OCI-LY3 (cell line): Measurements from ENCODE around the gene STIM1.
A peak's percentile ranks its signal among the peaks of the same experiment; 100 is the strongest.

Experiments
- H2AFZ ChIP-seq: fragments of 200-600, 300-600 bp; shearing (Covaris generic); 2 replicates; pipeline ENCODE4 v1.6.0; 2014; ENCODE audit warnings: antibody characterized with exemption, low read depth, low read length
- H3K27ac ChIP-seq: fragments of 200-600, 300-600 bp; sonication (generic); 2 replicates; pipeline ENCODE4 v1.5.1; 2014; ENCODE audit warnings: mild to moderate bottlenecking, low read length, moderate library complexity, mixed read lengths
- H3K27me3 ChIP-seq: fragments of 200-600, 300-600 bp; sonication (generic); 2 replicates; pipeline ENCODE4 v1.6.1; 2014; ENCODE audit warnings: low read depth, low read length, mixed read lengths
- H3K36me3 ChIP-seq: fragments of 200-600, 300-600 bp; sonication (generic); replicated peaks from 2 replicates; pipeline ENCODE3; 2014; ENCODE audit warnings: low read depth, low read length, mixed read lengths
- H3K4me1 ChIP-seq: fragments of 300-600, 200-600 bp; sonication (generic); 2 replicates; pipeline ENCODE4 v1.6.1; 2014; ENCODE audit warnings: low read length, mixed read lengths
- H3K4me2 ChIP-seq: fragments of 200-600, 300-600 bp; sonication (generic); 2 replicates; pipeline ENCODE4 v1.6.1; 2014; ENCODE audit warnings: low read length, mixed read lengths
- H3K4me3 ChIP-seq: fragments of 300-600, 200-600 bp; sonication (generic); 2 replicates; pipeline ENCODE4 v1.5.1; 2014; ENCODE audit warnings: antibody characterized with exemption, mild to moderate bottlenecking, low read length, moderate library complexity
- H3K79me2 ChIP-seq: fragments of 300-600, 200-600 bp; shearing (Covaris generic); 2 replicates; pipeline ENCODE4 v1.6.1; 2014; ENCODE audit warnings: mild to moderate bottlenecking, low read length, mixed read lengths
- H3K9ac ChIP-seq: fragments of 300-600, 200-600 bp; shearing (Covaris generic); 2 replicates; pipeline ENCODE4 v1.6.0; 2014; ENCODE audit warnings: mild to moderate bottlenecking, low read length, moderate library complexity
- H3K9me3 ChIP-seq: fragments of 200-600, 300-600 bp; shearing (Covaris generic); 2 replicates; pipeline ENCODE4 v1.6.1; 2014; ENCODE audit warnings: low read length, mixed read lengths; ENCODE audit not compliant: insufficient read depth
- H4K20me1 ChIP-seq: fragments of 200-600, 300-600 bp; sonication (generic); 2 replicates; pipeline ENCODE4 v1.6.1; 2016; ENCODE audit warnings: low read length, mixed read lengths; ENCODE audit not compliant: insufficient read depth
- EZH2phosphoT487 ChIP-seq: fragments of 200-600 bp; shearing (Covaris generic); IDR thresholded peaks from 2 replicates; pipeline ENCODE4 v1.6.1; 2018; ENCODE audit warnings: antibody characterized with exemption, mixed run types, low read depth
- TF ChIP-seq, protein P1 (sequence below): fragments of 200-600, 300-600 bp; sonication (generic); IDR thresholded peaks from 2 replicates; pipeline ENCODE4 v1.5.1; 2014; ENCODE audit warnings: antibody characterized with exemption, low read length, low read depth

The STIM1 gene

DNA sequence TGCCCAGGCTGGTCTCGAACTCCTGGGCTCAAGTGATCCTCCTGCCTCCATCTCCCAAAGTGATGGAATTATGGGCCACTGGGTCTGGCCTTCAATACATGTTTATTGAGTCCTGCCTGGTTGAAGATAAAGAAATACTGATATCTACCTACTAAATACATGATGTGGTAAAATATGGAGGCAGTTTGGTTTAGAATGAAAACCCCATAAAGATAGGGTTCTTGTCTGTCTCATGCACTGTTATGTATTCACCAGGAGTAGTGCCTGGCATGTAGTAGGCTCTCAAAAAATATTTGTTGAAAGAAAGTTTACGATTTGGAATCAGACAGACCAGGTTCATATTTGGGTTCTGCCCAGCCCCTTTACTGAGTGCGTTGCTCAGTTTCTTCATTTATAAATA, 21.1 kb downstream of the STIM1 start:
- Histone ChIP-seq H3K9me3 (no peaks in the 10 kb centered on the region), H3K27me3 (no peaks in the 10 kb centered on the region), H3K9ac (no peak overlapping the region), H4K20me1 (0 out of 2 replicates have a peak, but pooled peaks cover 5% of the 10 kb centered on the region), H3K4me2 (peak overlapping the region; percentile 25), H2AFZ (no peak overlapping the region), H3K4me3 (no peak overlapping the region), H3K79me2 (peaks cover 26% of the 10 kb centered on the region), H3K36me3 (no peaks in the 10 kb centered on the region), H3K27ac (no peak overlapping the region), H3K4me1 (peaks cover 57% of the 10 kb centered on the region)
- TF ChIP-seq, protein P1, sequence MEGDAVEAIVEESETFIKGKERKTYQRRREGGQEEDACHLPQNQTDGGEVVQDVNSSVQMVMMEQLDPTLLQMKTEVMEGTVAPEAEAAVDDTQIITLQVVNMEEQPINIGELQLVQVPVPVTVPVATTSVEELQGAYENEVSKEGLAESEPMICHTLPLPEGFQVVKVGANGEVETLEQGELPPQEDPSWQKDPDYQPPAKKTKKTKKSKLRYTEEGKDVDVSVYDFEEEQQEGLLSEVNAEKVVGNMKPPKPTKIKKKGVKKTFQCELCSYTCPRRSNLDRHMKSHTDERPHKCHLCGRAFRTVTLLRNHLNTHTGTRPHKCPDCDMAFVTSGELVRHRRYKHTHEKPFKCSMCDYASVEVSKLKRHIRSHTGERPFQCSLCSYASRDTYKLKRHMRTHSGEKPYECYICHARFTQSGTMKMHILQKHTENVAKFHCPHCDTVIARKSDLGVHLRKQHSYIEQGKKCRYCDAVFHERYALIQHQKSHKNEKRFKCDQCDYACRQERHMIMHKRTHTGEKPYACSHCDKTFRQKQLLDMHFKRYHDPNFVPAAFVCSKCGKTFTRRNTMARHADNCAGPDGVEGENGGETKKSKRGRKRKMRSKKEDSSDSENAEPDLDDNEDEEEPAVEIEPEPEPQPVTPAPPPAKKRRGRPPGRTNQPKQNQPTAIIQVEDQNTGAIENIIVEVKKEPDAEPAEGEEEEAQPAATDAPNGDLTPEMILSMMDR: no peak
- TF ChIP-seq EZH2phosphoT487: no peak

DNA sequence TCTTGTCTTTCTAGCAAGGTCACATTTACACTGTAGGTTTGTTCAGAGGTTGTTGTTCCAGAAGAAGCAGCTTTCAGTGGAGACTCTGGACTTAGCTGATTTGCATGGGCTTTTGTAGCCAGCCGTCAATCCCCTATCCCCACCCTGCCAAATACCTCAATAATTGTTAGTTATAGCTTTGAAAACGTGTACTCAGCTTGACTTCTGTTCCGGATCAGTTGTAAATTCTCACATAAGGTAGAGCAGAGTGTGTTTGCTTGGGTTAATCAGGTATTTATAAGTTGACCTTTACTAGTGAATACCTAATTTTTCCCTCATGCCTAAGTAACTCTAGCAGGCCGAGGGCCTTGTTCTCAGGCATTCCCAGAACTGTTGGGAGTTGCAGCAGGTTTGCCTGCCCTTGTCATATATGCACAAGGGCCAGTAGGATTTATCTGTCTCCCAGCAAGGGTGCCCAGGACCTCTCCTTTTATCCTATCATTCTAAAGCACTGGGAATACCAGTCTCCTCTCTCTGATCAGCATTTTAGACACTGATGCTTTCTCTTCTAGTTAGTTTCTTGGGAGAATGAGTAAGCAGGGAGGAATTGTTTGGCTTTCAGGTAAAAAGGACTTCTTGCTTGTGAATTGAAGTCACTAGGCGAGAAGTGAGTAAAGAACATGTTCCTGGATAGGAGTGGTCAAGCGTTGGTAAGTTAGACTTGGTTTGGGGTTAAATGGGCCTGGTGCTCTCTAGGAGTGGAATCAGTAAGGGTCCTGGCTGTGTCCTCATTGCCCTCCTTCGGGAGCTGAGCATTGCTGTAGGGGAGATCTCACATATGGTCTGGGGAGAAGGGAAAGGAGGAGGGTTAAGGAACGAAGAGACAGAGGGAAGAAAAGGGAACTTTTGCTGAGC, 22.1 kb downstream of the STIM1 start:
- H3K27me3 ChIP-seq: no peaks in the 10 kb centered on the region
- peak overlapping the region; percentile 39 for H3K4me2 ChIP-seq
- no peaks in the 10 kb centered on the region for H3K9me3 ChIP-seq
- no peak overlapping the region for H2AFZ ChIP-seq
- no peak overlapping the region for H3K9ac ChIP-seq
- 0 out of 2 replicates have a peak, but pooled peaks cover 5% of the 10 kb centered on the region for H4K20me1 ChIP-seq
- H3K4me3 ChIP-seq: no peak overlapping the region
- H3K36me3 ChIP-seq: peaks cover 3% of the 10 kb centered on the region
- peak overlapping the region; percentile 29 for H3K27ac ChIP-seq
- TF ChIP-seq, protein P1: no peak
- no peak for TF ChIP-seq EZH2phosphoT487
- peaks cover 54% of the 10 kb centered on the region for H3K4me1 ChIP-seq
- peaks cover 26% of the 10 kb centered on the region for H3K79me2 ChIP-seq

DNA sequence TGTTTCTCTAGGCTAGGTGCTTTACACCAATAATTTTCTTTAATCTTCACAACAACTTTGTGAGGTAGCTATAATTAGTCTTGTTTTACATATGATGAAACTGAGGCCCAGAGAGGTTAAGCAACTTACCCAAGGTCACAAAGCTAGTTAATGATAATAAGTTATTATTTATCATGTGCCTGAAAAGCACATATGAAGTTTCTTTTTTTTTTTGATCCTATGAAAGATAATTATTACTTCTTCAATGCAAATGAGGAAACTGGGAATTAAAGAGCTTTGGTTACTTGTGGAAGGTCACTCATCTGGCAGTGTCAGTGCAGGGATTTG, 22.8 kb downstream of the STIM1 start:
- TF ChIP-seq, protein P1: no peak
- TF ChIP-seq EZH2phosphoT487: no peak
- Histone ChIP-seq H3K27me3 (no peaks in the 10 kb centered on the region), H3K79me2 (peaks cover 26% of the 10 kb centered on the region), H3K4me3 (peak overlapping the region; percentile 3; the same call in 1 of the 2 replicates), H3K36me3 (peaks cover 3% of the 10 kb centered on the region), H3K27ac (peak overlapping the region; percentile 29; the same call in 1 of the 2 replicates), H3K4me1 (peaks cover 54% of the 10 kb centered on the region), H3K4me2 (peak overlapping the region; percentile 39), H3K9ac (no peak overlapping the region), H4K20me1 (0 out of 2 replicates have a peak, but pooled peaks cover 5% of the 10 kb centered on the region), H3K9me3 (no peaks in the 10 kb centered on the region), H2AFZ (no peak overlapping the region)

DNA sequence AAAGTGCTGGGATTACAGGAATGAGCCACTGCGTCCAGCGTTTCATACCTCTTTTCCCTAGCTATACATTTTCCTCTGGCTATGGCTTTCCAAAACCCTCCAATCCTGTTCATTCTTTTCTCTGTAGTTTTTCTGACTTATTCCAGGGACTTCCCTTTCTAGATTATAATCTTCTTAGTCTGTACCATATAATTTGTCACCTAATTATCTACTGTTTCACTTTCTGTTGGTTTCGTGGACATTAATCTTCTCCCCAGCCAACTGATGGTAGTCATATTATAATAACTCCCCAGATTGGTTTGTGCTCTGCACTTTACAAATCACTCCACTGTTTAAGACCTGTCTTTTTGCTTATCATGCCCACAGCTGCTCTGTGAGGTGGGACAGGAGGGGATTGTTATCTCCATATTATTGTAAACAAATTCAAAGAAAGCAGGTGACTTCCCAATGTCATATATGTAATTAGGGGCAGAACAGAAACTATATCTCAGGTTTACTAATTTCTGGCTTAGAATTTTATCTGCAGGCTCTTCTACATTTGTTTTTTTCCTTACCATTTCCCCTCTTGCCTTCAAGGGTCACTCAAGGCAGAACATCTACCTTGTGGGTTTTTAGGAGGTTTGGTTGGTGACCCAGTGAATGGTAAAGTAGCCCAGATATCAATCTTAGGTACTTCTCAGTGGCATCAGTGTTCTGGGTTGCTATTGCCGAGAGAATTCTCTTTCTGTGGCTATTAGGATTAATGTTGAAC, 23.9 kb downstream of the STIM1 start:
- no peak overlapping the region for H2AFZ ChIP-seq
- H3K36me3 ChIP-seq: peaks cover 3% of the 10 kb centered on the region
- H3K9me3 ChIP-seq: no peaks in the 10 kb centered on the region
- H3K27me3 ChIP-seq: no peaks in the 10 kb centered on the region
- TF ChIP-seq, protein P1: no peak
- no peak for TF ChIP-seq EZH2phosphoT487
- H3K79me2 ChIP-seq: peaks cover 34% of the 10 kb centered on the region
- H3K4me1 ChIP-seq: peaks cover 54% of the 10 kb centered on the region
- H3K9ac ChIP-seq: peak overlapping the region; percentile 32; the same call in 1 of the 2 replicates
- peak overlapping the region; percentile 83 for H3K4me2 ChIP-seq
- peak overlapping the region; percentile 79 for H3K27ac ChIP-seq
- peak overlapping the region; percentile 53 for H3K4me3 ChIP-seq
- H4K20me1 ChIP-seq: 0 out of 2 replicates have a peak, but pooled peaks cover 5% of the 10 kb centered on the region
